ENCODE measurements around the gene WWP2.

The WWP2 gene

GRCh38 chr16:69924041-69924775, 162.1 kb downstream of the WWP2 start:
- in situ Hi-C loops (cut with HindIII; ENCODE audit: low sequenced_read_pairs) = no loop called here

GRCh38 chr16:69924777-69925191, 162.7 kb downstream of the WWP2 start:
- in situ Hi-C loops (cut with HindIII; ENCODE audit: low sequenced_read_pairs) = no loop called here

- in situ Hi-C loops (cut with HindIII; ENCODE audit: low sequenced_read_pairs) = no loop called here
Observed at GRCh38 chr16:69925311-69925710, 163.2 kb downstream of the WWP2 start.

GRCh38 chr16:69926241-69926640, 164.1 kb downstream of the WWP2 start:
- in situ Hi-C loops (cut with HindIII; ENCODE audit: low sequenced_read_pairs) = no loop called here

DNA sequence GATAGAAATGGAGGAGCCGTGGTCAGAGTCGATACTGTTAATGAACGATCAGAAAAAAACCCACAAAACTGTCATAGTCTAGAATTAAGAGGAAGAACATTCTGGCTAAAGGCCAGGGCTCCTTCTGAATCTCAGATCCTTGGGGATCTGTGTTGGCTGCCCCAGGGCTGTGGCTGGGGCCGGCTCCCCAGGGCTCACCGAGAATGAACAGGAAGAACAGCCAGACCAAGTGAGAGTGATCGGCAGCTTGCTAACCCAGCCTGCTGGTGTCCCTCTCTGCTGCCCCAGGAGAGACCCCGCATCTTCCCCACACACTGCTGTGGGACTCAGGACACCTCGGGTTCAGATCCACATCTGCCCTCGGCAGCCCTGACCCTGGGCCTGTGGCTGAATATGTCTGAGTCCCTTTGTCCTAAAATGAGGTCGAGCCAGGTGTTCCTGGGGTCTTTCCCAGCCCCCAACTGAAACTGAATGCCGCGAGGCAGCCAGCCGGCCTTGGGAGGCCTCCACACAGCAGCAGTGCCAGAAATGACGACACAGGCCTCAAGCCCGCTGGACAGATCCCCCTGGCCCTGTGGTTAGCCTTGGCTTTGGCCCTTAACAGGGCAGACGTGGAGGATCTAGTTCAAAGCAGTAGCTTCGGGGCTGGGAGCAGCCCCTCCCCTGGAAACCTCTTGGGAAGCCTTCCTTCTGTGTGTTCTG, 165.1 kb downstream of the WWP2 start:
- in situ Hi-C loops (cut with HindIII; ENCODE audit: low sequenced_read_pairs) = no loop called here

- in situ Hi-C loops (cut with HindIII; ENCODE audit: low sequenced_read_pairs) = no loop called here
Observed at GRCh38 chr16:69928856-69929400, 166.8 kb downstream of the WWP2 start.

DNA sequence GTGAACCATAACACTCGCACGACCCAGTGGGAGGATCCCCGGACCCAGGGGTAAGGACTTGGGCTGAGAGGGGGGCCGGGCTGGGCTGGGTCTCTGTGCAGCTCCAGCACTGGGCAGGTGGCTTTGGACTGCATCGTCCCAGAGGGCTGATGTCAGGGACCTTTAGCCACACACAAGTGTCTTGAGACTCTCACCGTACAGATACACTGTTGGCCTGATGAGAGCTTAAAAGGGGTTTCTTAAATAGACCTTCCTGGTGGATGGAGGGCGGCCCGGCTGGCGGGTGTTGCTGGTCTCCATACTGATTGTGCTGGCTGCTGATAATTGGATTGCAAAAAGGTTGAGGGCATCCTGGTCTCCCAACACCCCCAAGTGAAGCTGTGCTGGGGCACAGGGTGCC, 167.3 kb downstream of the WWP2 start:
- in situ Hi-C loops (cut with HindIII; ENCODE audit: low sequenced_read_pairs) = no loop called here

- in situ Hi-C loops (cut with HindIII; ENCODE audit: low sequenced_read_pairs) = no loop called here
Observed at GRCh38 chr16:69930117-69930776, 168.1 kb downstream of the WWP2 start.

- in situ Hi-C loops (cut with HindIII; ENCODE audit: low sequenced_read_pairs) = no loop called here
Observed at GRCh38 chr16:69931631-69932030, 169.5 kb downstream of the WWP2 start.

GRCh38 chr16:69932228-69932627, 170.1 kb downstream of the WWP2 start:
- in situ Hi-C loops (cut with HindIII; ENCODE audit: low sequenced_read_pairs) = no loop called here

DNA sequence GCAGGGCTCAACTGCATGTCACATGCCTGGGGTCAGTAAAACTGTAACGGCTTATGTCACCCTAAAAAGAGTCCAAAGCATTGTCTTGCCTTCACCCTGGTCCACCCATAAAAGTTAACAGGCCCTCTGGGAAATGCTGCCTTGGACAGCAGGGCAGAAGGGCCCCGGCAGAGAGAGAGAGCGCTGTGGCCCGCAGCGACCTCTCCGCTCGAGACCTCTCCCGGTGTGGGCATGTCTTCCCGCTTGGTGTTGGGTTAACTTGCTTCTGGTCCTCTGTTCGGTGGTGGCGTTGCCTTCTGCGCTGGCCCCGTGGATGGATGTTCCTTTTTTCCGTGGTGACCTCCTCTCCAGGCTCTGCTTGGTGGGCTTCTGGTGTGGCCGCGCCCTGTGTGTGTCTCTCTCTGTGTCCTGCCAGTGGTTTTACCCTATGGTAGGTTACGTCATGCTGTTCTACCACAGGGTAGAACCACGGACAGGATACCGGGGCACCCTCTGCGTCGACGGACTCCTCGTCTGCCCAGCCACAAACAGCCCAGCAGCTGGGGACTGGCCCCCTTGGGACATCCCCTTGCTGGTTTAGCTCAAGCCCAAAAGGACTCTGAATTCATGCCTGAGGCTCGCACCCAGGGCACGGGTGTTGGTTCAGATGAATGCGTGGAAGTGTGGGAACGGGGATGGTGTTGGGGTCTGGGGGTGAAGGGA, 170.7 kb downstream of the WWP2 start:
- in situ Hi-C loops (cut with HindIII; ENCODE audit: low sequenced_read_pairs) = no loop called here

GRCh38 chr16:69934044-69934443, 171.9 kb downstream of the WWP2 start:
- in situ Hi-C loops (cut with HindIII; ENCODE audit: low sequenced_read_pairs) = no loop called here

DNA sequence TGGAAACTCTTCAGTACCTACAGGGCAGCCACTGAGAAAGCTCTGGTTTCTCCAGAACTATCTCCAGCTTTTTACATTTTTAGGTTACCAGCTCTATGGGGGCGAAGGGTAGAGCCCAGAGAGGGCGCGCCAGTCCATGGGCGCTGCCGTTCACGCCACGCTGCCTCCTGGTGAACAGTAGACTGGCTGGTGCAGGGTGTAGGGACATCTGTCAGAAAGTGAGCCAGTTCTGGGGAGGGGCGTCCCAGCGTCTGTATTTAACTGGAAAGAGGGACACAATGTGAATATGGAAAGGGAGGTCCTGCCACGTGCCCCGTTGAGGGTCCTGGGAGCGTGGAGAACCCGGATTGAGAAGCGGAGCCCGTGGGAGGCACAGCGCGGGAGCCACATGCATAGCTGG, 172.6 kb downstream of the WWP2 start:
- in situ Hi-C loops (cut with HindIII; ENCODE audit: low sequenced_read_pairs) = no loop called here

DNA sequence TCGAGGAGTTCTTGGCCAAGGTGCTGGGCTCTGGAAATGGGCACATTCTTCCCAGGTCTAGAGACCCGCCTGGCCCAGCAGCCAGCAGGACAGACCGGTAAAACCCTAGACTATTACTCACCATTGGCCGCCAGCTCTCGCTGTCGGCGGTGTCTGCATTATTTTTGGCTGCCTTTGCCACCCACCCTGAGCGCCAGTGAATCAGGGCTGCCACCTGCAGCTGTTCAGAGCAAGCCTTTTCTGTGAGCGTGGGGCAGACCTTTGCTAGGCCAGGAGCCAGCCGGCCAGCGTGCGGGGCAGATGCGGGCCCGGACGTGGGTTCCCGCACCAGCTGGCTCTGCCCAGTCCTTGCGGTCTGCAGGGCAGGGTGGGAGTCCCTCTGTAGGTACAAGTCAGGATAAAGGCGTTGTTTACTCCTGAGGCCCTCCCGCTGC, 173.2 kb downstream of the WWP2 start:
- in situ Hi-C loops (cut with HindIII; ENCODE audit: low sequenced_read_pairs) = no loop called here

DNA sequence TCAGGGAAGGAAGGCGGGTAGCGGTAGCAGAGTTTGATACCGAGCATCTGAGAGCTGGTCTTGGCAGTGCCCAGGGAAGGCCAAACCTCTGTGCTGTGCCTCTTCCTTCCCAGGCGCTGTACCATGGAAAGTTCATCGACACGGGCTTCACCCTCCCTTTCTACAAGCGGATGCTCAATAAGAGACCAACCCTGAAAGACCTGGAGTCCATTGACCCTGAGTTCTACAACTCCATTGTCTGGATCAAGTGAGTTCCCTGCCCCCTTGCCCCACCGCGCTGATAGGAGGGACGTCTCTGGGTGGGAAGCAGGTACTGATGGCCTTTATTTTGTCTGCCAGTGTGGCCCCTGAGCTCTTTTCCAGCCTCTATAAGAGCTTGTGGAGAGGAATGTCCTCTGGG, 173.6 kb downstream of the WWP2 start:
- in situ Hi-C loops (cut with HindIII; ENCODE audit: low sequenced_read_pairs) = no loop called here

GRCh38 chr16:69936252-69936651, 174.1 kb downstream of the WWP2 start:
- in situ Hi-C loops (cut with HindIII; ENCODE audit: low sequenced_read_pairs) = no loop called here

DNA sequence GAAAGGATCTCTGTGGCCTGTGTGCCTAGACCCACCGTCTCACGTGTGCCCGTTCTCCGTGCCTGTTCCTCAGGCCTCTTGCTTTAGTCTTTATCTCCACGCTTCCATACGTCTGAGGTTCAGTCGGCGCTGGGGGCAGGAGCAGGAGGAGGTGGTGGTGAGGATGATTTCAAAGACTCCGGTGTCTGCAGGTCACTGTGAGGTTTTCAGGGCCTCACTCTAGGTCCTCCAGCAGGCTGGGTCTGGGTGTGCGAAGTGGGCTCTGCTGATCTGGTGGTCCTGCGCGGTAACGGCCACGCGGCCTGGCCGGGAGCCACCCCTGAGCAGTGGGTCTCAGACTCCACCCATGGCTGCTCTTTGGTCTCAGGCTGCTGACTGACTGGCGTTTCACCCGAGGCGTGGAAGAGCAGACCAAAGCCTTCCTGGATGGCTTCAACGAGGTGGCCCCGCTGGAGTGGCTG, 174.6 kb downstream of the WWP2 start:
- in situ Hi-C loops (cut with HindIII; ENCODE audit: low sequenced_read_pairs) = no loop called here

DNA sequence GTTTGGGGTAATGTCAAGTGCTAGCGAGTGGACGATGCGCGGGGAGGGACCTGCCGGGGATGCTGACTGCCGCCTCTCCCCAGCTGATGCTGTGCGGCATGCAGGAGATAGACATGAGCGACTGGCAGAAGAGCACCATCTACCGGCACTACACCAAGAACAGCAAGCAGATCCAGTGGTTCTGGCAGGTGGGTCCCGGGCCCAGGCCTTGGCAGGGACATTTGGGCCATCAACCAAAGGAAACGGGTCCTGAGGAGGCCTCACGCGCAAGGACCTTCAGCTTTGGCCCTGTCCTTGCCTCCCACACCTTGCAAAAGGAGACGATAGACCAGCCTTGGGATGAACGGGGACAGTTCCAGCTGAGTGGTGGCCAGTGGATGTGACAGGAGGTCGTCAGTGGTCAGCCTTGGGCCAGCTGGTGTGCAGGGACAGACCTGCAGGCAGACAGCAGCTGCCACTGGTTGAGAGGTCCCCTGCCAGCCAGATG, 175.4 kb downstream of the WWP2 start:
- in situ Hi-C loops (cut with HindIII; ENCODE audit: low sequenced_read_pairs) = no loop called here

GRCh38 chr16:69938981-69939820, 177.1 kb downstream of the WWP2 start:
- in situ Hi-C loops (cut with HindIII; ENCODE audit: low sequenced_read_pairs) = no loop called here

All from DLD1 (cell line).